Iris pigment epithelial cell (primary cell): ENCODE data around the gene OOSP3.
"Not testable (repeated sequence)": the region's sequence is repeated elsewhere in the genome, so short reads cannot be mapped to it uniquely, and the experiment has no call there.

ENCODE experiments used
- DNase-seq: peaks from one replicate; pipeline ENCODE4 v3.0.0-alpha.2; 2011; ENCODE audit warnings: low read depth

OOSP3 gene

GRCh38 chr11:59877325-59877724 lies 1.3 kb upstream of the OOSP3 start:
- DNase-seq = no peak

- no peak for DNase-seq
These were observed 798 bp upstream of the OOSP3 start for GRCh38 chr11:59877784-59878183.

GRCh38 chr11:59879567-59879966 lies 985 bp downstream of the OOSP3 start:
- no peak for DNase-seq

GRCh38 chr11:59883597-59883996 lies 5.0 kb downstream of the OOSP3 start:
- DNase-seq = no peak

GRCh38 chr11:59887156-59887555 lies 8.6 kb downstream of the OOSP3 start:
- not testable (repeated sequence) for DNase-seq

- no peak for DNase-seq
These were observed 13.2 kb downstream of the OOSP3 start for GRCh38 chr11:59891781-59892181.

- no peak for DNase-seq
These were observed 16.0 kb downstream of the OOSP3 start for GRCh38 chr11:59894616-59895015.

GRCh38 chr11:59898046-59898445 lies 19.5 kb downstream of the OOSP3 start:
- DNase-seq = no peak

GRCh38 chr11:59898650-59899049 lies 20.1 kb downstream of the OOSP3 start:
- no peak for DNase-seq

GRCh38 chr11:59899532-59899931 lies 20.9 kb downstream of the OOSP3 start:
- peak; percentile 14 for DNase-seq

GRCh38 chr11:59900366-59901126 lies 22.0 kb downstream of the OOSP3 start:
- DNase-seq = no peak

GRCh38 chr11:59901306-59901705 lies 22.7 kb downstream of the OOSP3 start:
- DNase-seq = peak; percentile 63

GRCh38 chr11:59903569-59903968 lies 25.0 kb downstream of the OOSP3 start:
- DNase-seq = not testable (repeated sequence)

GRCh38 chr11:59918480-59918879 lies 39.9 kb downstream of the OOSP3 start:
- DNase-seq = peak; percentile 16

GRCh38 chr11:59918987-59919589 lies 40.5 kb downstream of the OOSP3 start:
- DNase-seq = peak; percentile 42

- DNase-seq = no peak
These were observed 45.2 kb downstream of the OOSP3 start for GRCh38 chr11:59923813-59924212.

- DNase-seq = no peak
These were observed 53.1 kb downstream of the OOSP3 start for GRCh38 chr11:59931688-59932087.

- no peak for DNase-seq
These were observed 59.5 kb downstream of the OOSP3 start, which contains the start of gene OOSP1 for GRCh38 chr11:59938132-59938531. Gene OOSP1 (plus strand): TSS chr11:59938432. CDS start chr11:59938455, 23 bp downstream.

GRCh38 chr11:59938718-59939117 lies 60.1 kb downstream of the OOSP3 start:
- DNase-seq = no peak

GRCh38 chr11:59939482-59939881 lies 60.9 kb downstream of the OOSP3 start:
- DNase-seq = no peak

GRCh38 chr11:59941091-59941490 lies 62.5 kb downstream of the OOSP3 start:
- no peak for DNase-seq

- no peak for DNase-seq
These were observed 65.6 kb downstream of the OOSP3 start for GRCh38 chr11:59943997-59944714.

GRCh38 chr11:59944720-59945119 lies 66.1 kb downstream of the OOSP3 start:
- no peak for DNase-seq
